Epithelial cell of esophagus (primary cell): ENCODE results near the gene SLC12A2.

Source experiments
- DNase-seq: peaks from one replicate; pipeline ENCODE4 v3.0.0; 2010; ENCODE audit warnings: low read depth
- H3K4me3 ChIP-seq: 2 replicates; pipeline ENCODE4 v1.5.1; 2011; ENCODE audit warnings: mild to moderate bottlenecking, low read length, control low read depth
- CTCF ChIP-seq: IDR thresholded peaks from 2 replicates; pipeline ENCODE4 v1.5.1; 2011; ENCODE audit warnings: low read depth, mild to moderate bottlenecking, low read length, control low read depth, inconsistent platforms; ENCODE audit not compliant: insufficient read depth; ENCODE audit errors: missing control alignments

SLC12A2 gene

DNA sequence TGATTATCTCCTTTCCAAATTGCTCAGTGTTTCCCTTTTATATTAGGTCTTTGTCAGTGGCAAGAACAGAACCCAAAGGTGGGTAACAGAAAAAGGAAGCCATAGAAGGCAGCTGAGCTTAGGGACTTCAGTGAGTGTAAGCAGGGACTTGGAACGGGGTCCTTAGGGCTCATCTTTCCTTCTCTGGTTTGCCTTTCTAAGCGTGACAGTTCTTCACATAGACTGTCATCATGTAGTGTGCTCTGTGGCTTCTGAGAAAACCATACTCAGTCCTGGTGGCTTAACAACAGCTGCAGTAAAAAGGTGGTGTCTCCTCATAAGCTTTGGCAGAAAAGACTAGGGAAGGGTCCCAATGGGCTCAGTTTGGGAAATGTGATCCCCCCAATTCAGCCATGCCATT, 108.8 kb downstream of the SLC12A2 start:
- DNase-seq, result no peak
- TF ChIP-seq CTCF, result no peak
- no peak overlapping the region for H3K4me3 ChIP-seq

DNA sequence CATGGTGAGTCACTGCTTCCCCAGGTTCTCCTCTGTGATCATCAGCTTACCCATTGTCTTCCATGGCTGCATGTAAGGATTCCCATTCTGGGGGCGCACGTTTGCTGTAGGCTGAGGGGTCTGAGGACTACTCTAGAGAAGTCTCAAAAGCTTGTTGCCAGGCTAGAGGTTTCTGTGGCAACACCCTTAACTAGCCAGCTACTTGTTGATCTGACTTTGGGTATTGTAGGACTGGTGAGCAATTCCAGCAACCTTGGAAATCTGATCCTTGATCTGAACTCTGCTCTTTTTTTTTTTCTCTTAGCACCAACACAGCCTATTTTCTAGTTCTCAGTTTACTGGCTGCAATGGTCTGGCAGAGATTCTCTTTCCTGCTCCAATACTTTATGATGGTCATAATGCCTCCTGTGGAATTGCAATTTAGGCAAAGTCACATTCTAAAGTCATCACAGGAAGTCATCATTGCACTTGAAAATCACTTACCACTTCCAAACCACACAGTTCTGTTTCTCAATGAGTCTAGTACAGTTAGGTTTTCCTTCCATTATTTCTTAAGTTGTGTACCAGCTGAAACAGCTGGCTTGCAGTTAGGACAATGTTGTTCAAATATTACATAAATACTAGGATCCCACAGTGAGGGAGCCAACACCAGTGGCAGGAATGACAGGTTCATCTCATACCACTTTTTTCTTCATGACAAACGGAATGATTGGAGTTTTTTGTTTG, 110.3 kb downstream of the SLC12A2 start:
- no peak for DNase-seq
- TF ChIP-seq CTCF, result no peak
- no peak overlapping the region for H3K4me3 ChIP-seq

DNA sequence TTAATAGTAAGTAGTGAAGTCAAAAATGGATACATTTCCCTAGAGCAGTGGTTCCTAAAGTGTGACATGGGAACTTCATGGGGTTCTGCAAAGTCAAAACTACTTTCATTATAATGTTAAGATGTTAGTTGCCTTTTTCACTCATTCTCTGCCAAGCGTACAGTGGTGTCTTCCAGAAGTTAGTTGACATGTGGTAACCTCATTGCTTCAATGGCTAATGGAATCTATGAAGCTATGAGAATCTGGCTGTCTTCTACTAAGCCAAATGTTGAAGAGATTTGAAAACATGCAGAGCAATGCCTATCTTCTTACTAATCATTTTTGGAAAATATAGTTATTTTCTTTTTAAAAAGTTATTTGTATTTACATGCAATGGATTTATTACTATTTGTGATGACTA, 111.8 kb downstream of the SLC12A2 start:
- H3K4me3 ChIP-seq, result no peak overlapping the region
- no peak for DNase-seq
- no peak for TF ChIP-seq CTCF

GRCh38 chr5:128196080-128196479, 112.5 kb downstream of the SLC12A2 start:
- no peak overlapping the region for H3K4me3 ChIP-seq
- no peak for DNase-seq
- TF ChIP-seq CTCF, result no peak

DNA sequence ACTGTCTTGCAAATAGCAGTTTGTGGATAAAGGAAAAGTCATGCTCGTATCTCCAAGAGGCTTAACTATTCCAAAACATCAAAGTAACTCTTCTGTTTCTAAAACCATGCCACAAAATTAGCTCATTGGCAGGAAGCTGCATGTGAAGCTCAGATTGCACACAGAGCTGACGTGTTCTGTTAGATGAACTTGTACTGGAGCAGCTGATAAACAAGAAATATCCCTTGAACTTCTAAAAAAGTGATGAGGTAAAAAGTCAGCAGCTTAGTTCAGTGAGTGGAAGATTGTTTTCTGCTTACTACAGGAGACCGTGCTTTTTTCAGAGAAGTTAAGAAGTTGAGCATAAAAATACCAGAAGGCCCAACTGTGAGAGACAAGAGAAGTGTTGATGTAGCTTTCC, 113.2 kb downstream of the SLC12A2 start:
- DNase-seq, result no peak
- H3K4me3 ChIP-seq, result no peak overlapping the region
- no peak for TF ChIP-seq CTCF

DNA sequence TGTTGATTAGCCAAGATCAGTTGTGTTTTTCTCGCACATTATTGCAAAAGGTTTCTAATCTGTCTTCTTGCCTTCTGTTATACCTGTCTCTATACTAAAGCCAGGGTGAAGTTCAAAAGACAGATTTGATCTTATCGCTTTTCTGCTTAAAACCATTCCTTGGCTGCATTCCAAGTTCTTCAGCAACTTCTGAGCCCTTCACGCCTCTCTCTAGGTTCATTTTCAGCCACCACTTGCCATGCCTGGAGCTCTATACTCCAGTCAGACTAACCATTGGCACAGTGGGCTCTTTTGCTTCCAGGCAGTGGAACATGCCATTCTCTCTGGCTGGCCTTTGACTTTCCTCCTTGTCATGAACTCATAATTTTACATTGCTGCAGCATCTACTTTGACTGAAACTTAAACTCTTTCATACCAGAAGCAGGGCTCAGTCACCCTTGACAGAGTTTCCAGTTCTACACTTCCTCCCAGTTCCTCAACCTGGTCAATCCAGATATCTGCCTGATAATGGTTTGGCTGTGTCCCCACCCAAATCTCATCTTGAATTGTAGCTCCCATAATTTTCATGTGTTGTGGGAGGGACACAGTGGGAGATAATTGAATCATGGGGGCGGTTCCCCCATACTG, 114.4 kb downstream of the SLC12A2 start:
- no peak overlapping the region for H3K4me3 ChIP-seq
- no peak for DNase-seq
- no peak for TF ChIP-seq CTCF

- H3K4me3 ChIP-seq, result no peak overlapping the region
- no peak for TF ChIP-seq CTCF
- peak; percentile 34 for DNase-seq
Measured at GRCh38 chr5:128199104-128199503, 115.5 kb downstream of the SLC12A2 start.
